Uterus (tissue), 4 donors: ENCODE results near the gene FER. TPM values are rescaled to one million over a fixed set of nuclear protein-coding genes. Genes with fewer than 3 reads are reported as not detected.

Source experiments
- DNase-seq, 2 donors: peaks; one replicate each; pipeline ENCODE4 v3.0.0-alpha.2; 2019 to 2020
- H3K27ac ChIP-seq, 2 donors: fragments of 200-600 bp; sonication (generic); 1 replicate in 1 of 2; 2 replicates in 1 of 2; pipeline ENCODE4 v1.5.1; 2016 to 2018
- H3K27me3 ChIP-seq, 2 donors: fragments of 200-600 bp; sonication (generic); one replicate each; pipeline ENCODE4 v1.5.1; 2018 to 2019; ENCODE audit warnings: control low read depth in 1 of 2
- H3K36me3 ChIP-seq, 2 donors: fragments of 200-600 bp; sonication (generic); one replicate each; pipeline ENCODE4 v1.5.1; 2019; ENCODE audit warnings: control low read depth in 1 of 2
- H3K4me1 ChIP-seq, 2 donors: fragments of 200-600 bp; sonication (generic); one replicate each; pipeline ENCODE4 v1.5.1; 2018 to 2019; ENCODE audit warnings: control low read depth in 1 of 2
- H3K4me3 ChIP-seq, 2 donors: fragments of 200-600 bp; sonication (generic); 1 replicate in 1 of 2; 2 replicates in 1 of 2; pipeline ENCODE4 v1.5.1; 2018 to 2019; ENCODE audit warnings: mild to moderate bottlenecking in 1 of 2
- H3K9me3 ChIP-seq, 2 donors: fragments of 200-600 bp; sonication (generic); one replicate each; pipeline ENCODE4 v1.5.1; 2019; ENCODE audit warnings: control low read depth in 1 of 2
- POLR2A ChIP-seq, 2 donors: fragments of 450-650 bp; IDR thresholded peaks; one replicate each; pipeline ENCODE4 v1.6.1; 2016; ENCODE audit warnings: antibody characterized with exemption in 2 of 2, mild to moderate bottlenecking in 1 of 2, moderate library complexity in 1 of 2
- intact Hi-C: fragments of 100-400 bp; cut with DNase I; formaldehyde crosslinking; loops from one replicate; pipeline ENCODE4 v1.15.1; 2023; ENCODE audit warnings: low total_unique reads
- total RNA-seq, 4 donors: library from RNA; depleted of rRNA in 3 of 4; stranded (reverse); fragments of >200 nt in 3 of 4; gene quantifications; one replicate each; pipeline versions ENCODE4 v1.1.0 to v1.2.4, GENCODE V29; 2014 to 2023
- TF ChIP-seq, protein P1 (sequence below), 4 experiments: fragments of 200-600 bp in 2 of 4; fragments of 450-650 bp in 2 of 4; sonication (generic) in 2 of 4; IDR thresholded peaks; one replicate each; pipeline ENCODE4 v1.5.1; 2016 to 2019; ENCODE audit warnings: antibody characterized with exemption in 4 of 4, mild to moderate bottlenecking in 2 of 4, moderate library complexity in 1 of 4
- donor health status: DM: yes; HTN: yes; CAD: no.

FER gene
- total RNA-seq, 4 donors from 2014 or later = 16.9 to 60.1 (median 38.0) TPM

DNA sequence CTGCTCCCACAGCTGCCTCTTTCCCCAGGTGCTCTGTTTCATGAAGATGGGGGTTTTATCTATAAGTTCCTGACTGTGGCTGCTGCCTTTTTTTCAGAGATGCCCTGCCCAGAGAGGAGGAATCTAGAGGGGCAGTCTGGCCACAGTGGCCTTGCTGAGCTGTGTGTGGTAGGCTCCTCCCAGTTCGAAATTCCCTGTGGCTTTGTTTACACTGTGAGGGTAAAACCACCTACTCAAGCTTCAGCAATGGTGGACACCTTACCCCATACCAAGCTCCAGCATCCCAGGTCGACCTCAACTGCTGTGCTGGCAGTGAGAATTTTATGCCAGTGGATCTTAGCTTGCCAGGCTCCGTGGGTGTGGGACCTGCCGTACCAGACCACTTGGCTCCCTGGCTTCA is 250.0 kb downstream of the FER start:
- Histone ChIP-seq H3K36me3 (no peaks in the 10 kb centered on the region), H3K4me3 (no peak overlapping the region), H3K9me3 (no peaks in the 10 kb centered on the region), H3K27ac (no peak overlapping the region), H3K4me1 (no peaks in the 10 kb centered on the region), H3K27me3 (no peaks in the 10 kb centered on the region)
- no peak for TF ChIP-seq POLR2A (IDR thresholded peaks at IDR 0.05)
- TF ChIP-seq, protein P1, sequence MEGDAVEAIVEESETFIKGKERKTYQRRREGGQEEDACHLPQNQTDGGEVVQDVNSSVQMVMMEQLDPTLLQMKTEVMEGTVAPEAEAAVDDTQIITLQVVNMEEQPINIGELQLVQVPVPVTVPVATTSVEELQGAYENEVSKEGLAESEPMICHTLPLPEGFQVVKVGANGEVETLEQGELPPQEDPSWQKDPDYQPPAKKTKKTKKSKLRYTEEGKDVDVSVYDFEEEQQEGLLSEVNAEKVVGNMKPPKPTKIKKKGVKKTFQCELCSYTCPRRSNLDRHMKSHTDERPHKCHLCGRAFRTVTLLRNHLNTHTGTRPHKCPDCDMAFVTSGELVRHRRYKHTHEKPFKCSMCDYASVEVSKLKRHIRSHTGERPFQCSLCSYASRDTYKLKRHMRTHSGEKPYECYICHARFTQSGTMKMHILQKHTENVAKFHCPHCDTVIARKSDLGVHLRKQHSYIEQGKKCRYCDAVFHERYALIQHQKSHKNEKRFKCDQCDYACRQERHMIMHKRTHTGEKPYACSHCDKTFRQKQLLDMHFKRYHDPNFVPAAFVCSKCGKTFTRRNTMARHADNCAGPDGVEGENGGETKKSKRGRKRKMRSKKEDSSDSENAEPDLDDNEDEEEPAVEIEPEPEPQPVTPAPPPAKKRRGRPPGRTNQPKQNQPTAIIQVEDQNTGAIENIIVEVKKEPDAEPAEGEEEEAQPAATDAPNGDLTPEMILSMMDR (IDR thresholded peaks at IDR 0.05) = no peak
- DNase-seq = no peak
- intact Hi-C loops = no loop called here

DNA sequence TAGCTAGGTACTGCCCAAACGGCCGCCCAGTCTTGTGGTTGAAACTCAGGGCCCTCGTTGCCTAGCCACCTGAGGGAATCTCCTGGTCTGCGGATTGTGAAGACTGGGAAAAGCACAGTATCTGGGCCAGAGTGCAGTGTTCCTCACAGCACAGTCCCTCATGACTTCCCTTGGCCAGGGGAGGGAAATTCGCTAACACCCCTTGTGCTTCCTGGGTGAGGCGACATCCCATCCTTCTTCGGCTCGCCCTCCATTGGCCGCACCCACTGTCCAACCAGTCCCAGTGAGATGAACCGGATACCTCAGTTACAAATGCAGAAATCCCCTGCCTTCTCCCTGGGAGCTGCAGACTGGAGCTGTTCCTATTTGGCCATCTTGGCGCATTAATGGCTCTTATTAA is 250.5 kb downstream of the FER start:
- intact Hi-C loops = no loop called here
- no peaks in the 10 kb centered on the region for H3K9me3 ChIP-seq
- no peak for DNase-seq

DNA sequence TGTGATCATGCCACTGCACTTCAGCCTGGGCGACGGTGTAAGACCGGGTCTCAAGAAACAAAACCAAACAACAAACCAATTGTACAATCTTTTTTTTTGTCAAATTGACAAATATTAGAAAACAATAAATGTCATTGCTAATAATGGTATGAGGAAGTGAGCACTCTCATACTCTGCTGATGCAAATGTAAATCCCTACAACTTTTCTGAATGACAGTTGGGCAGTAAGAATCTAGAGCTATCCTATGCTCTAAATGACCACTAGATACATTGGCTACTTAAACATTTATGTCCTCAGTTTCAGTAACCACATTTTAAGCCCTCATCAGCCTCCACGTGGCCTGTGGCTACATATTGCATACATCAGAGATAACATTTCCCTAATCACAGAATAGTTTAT is 256.2 kb downstream of the FER start:
- no peaks in the 10 kb centered on the region for H3K27me3 ChIP-seq
- no peaks in the 10 kb centered on the region for H3K36me3 ChIP-seq
- no peak for DNase-seq
- intact Hi-C loops = no loop called here
- H3K4me1 ChIP-seq = no peaks in the 10 kb centered on the region
- no peak overlapping the region for H3K27ac ChIP-seq
- no peak overlapping the region for H3K4me3 ChIP-seq
- H3K9me3 ChIP-seq = no peaks in the 10 kb centered on the region
- TF ChIP-seq, protein P1 (IDR thresholded peaks at IDR 0.05) = no peak
- TF ChIP-seq POLR2A (IDR thresholded peaks at IDR 0.05) = no peak

More for the DNA sequence above, 250.5 kb downstream of the FER start:
- TF ChIP-seq, protein P1 (IDR thresholded peaks at IDR 0.05) = no peak
- Histone ChIP-seq H3K4me1 (no peaks in the 10 kb centered on the region), H3K27me3 (no peaks in the 10 kb centered on the region), H3K36me3 (no peaks in the 10 kb centered on the region), H3K27ac (no peak overlapping the region), H3K4me3 (no peak overlapping the region)

DNA sequence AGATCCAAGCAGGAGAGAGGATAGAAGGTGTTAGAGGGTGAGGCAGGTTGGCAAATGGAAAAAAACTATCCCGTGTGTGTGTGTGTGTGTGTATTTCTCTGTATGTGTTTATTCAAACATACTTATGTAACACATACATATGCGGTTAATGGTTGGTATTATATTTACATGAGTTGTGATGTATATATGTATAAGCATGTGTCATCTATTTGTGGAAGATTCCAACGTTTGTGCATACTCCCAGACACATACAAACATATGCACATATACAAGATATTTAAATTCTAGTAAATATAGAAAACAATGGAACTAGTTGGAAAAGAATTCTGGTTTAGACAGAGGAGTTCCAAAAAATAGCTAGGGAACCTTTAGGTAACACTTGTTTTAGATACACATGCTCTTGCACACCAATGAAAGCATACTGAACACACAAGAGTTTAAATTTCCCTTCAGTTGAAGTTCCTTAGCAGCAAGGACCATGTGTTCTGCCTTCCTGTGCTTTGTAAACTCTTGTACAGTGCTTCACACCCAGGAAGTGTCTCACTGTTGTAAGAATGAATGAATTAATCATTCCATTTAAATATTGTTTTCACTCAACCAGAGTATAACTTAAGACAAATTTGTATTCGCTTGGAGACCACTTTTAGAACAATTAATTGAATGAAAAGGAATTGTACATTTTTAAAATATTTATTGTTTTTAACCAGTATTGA is 257.8 kb downstream of the FER start:
- DNase-seq = no peak
- Histone ChIP-seq H3K36me3 (no peaks in the 10 kb centered on the region), H3K4me1 (no peaks in the 10 kb centered on the region), H3K9me3 (no peaks in the 10 kb centered on the region), H3K27ac (no peak overlapping the region), H3K4me3 (no peak overlapping the region), H3K27me3 (no peaks in the 10 kb centered on the region)
- no peak for TF ChIP-seq POLR2A (IDR thresholded peaks at IDR 0.05)
- TF ChIP-seq, protein P1 (IDR thresholded peaks at IDR 0.05) = no peak
- intact Hi-C loops = no loop called here

DNA sequence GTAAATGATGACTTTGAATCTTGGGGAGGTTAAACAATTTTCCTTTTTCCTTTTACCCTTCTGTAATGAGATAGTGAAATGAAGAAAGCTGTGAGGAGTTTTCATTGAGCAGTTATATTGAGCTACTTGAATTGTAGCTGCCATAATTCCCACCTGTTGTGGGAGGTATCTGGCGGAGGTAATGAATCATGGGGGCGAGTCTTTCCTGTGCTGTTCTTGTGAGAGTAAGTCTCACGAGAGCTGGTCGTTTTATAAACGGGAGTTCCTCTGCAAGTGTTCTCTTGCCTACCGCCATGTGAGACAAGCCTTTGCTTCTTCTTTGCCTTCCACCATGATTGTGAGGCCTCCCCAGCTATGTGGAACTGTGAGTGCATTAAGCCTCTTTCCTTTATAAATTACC is 258.4 kb downstream of the FER start:
- Histone ChIP-seq H3K4me3 (no peak overlapping the region), H3K27ac (no peak overlapping the region), H3K9me3 (no peaks in the 10 kb centered on the region), H3K27me3 (no peaks in the 10 kb centered on the region), H3K36me3 (no peaks in the 10 kb centered on the region), H3K4me1 (no peaks in the 10 kb centered on the region)
- TF ChIP-seq POLR2A (IDR thresholded peaks at IDR 0.05) = no peak
- TF ChIP-seq, protein P1 (IDR thresholded peaks at IDR 0.05) = no peak
- intact Hi-C loops = no loop called here
- DNase-seq = no peak
